Measurements from ENCODE around the gene GPC1. TPM values are rescaled to one million over a fixed set of nuclear protein-coding genes. Genes with fewer than 3 reads are reported as not detected.

Gene GPC1
- total RNA-seq, 1 donor from 2014 or later, result 49.9 TPM

- DNase-seq (ENCODE audit: low read depth), result no peak
These were observed 21.2 kb downstream of the GPC1 start for GRCh38 chr2:240456447-240457222.

GRCh38 chr2:240457223-240458043 is 22.0 kb downstream of the GPC1 start:
- no peak for DNase-seq (ENCODE audit: low read depth)

GRCh38 chr2:240458044-240458899 is 22.8 kb downstream of the GPC1 start:
- DNase-seq (ENCODE audit: low read depth), result no peak

GRCh38 chr2:240458900-240459391 is 23.5 kb downstream of the GPC1 start:
- no peak for DNase-seq (ENCODE audit: low read depth)

GRCh38 chr2:240459401-240460252 is 24.2 kb downstream of the GPC1 start:
- DNase-seq (ENCODE audit: low read depth), result no peak

- no peak for DNase-seq (ENCODE audit: low read depth)
These were observed 24.8 kb downstream of the GPC1 start for GRCh38 chr2:240460253-240460711.

- DNase-seq (ENCODE audit: low read depth), result no peak
These were observed 25.4 kb downstream of the GPC1 start for GRCh38 chr2:240460781-240461431.

- no peak for DNase-seq (ENCODE audit: low read depth)
These were observed 26.1 kb downstream of the GPC1 start for GRCh38 chr2:240461471-240462072.

- DNase-seq (ENCODE audit: low read depth), result no peak
These were observed 26.7 kb downstream of the GPC1 start for GRCh38 chr2:240462073-240462706.

GRCh38 chr2:240462707-240463273 is 27.3 kb downstream of the GPC1 start:
- no peak for DNase-seq (ENCODE audit: low read depth)

GRCh38 chr2:240463274-240463865 is 27.9 kb downstream of the GPC1 start:
- DNase-seq (ENCODE audit: low read depth), result no peak

- no peak for DNase-seq (ENCODE audit: low read depth)
These were observed 28.5 kb downstream of the GPC1 start for GRCh38 chr2:240463866-240464481.

- no peak for DNase-seq (ENCODE audit: low read depth)
These were observed 29.2 kb downstream of the GPC1 start for GRCh38 chr2:240464514-240465241.

GRCh38 chr2:240465268-240465764 is 29.9 kb downstream of the GPC1 start:
- no peak for DNase-seq (ENCODE audit: low read depth)

- DNase-seq (ENCODE audit: low read depth), result no peak
These were observed 30.5 kb downstream of the GPC1 start for GRCh38 chr2:240465765-240466578.

GRCh38 chr2:240466579-240467148 is 31.2 kb downstream of the GPC1 start:
- DNase-seq (ENCODE audit: low read depth), result no peak
